ENCODE results near the gene PDE10A. TPM values are rescaled to one million over a fixed set of nuclear protein-coding genes. Genes with fewer than 3 reads are reported as not detected.
"Not testable (repeated sequence)": the region's sequence is repeated elsewhere in the genome, so short reads cannot be mapped to it uniquely, and the experiment has no call there.

PDE10A gene
- total RNA-seq, 1 donor from 2014 or later = 17.3 TPM

DNA sequence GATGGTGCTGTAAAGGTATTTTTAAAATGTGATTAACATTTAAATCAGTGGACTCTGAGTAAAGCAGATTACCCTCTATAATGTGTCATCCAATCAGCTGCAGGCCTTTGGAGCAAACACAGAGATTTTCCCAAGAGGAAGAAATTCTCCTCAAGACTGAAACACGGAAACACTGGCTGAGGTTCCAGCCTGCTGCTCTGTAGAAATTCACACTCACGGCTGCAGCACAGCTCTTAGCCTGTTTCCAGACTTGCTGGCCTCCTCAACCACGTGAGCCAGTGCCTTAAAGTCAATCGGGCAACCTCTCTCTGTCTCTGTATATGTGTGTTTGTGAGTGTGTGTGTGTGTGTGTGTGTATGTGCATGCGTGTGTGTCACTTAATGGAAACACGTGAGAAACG is 41.1 kb downstream of the PDE10A start:
- Histone ChIP-seq H3K4me2 (no peak overlapping the region), H3F3A (ENCODE audit: low read depth) (no peaks in the 10 kb centered on the region), H3K79me2 (ENCODE audit: low read depth) (no peaks in the 10 kb centered on the region), H3K4me1 (no peaks in the 10 kb centered on the region), H3K27ac (no peak overlapping the region), H3K9me3 (ENCODE audit: low read depth) (no peaks in the 10 kb centered on the region), H3K4me3 (no peak overlapping the region), H3K27me3 (no peaks in the 10 kb centered on the region), H2AFZ (replicated peaks) (no peak overlapping the region), H4K20me1 (ENCODE audit: low read depth) (no peaks in the 10 kb centered on the region), H3K9ac (no peak overlapping the region), H3K36me3 (no peaks in the 10 kb centered on the region)
- no peaks in the 10 kb centered on the region for H3K4me1 Mint-ChIP-seq
- DNase-seq (ENCODE audit: low spot score) = no peak
- H3K36me3 Mint-ChIP-seq = peaks cover 22% of the 10 kb centered on the region
- no peak overlapping the region for H3K4me3 Mint-ChIP-seq
- H3K27ac Mint-ChIP-seq = no peak overlapping the region
- TF ChIP-seq EZH2 (IDR thresholded peaks at IDR 0.05) = no peak
- TF ChIP-seq EZH2phosphoT487 (IDR thresholded peaks at IDR 0.05) = no peak
- no peak for TF ChIP-seq CTCF (IDR thresholded peaks at IDR 0.05)
- peaks cover 2% of the 10 kb centered on the region for H3K27me3 Mint-ChIP-seq (ENCODE audit: insufficient read depth, low read depth)
- H3K9me3 Mint-ChIP-seq = peaks cover 25% of the 10 kb centered on the region

DNA sequence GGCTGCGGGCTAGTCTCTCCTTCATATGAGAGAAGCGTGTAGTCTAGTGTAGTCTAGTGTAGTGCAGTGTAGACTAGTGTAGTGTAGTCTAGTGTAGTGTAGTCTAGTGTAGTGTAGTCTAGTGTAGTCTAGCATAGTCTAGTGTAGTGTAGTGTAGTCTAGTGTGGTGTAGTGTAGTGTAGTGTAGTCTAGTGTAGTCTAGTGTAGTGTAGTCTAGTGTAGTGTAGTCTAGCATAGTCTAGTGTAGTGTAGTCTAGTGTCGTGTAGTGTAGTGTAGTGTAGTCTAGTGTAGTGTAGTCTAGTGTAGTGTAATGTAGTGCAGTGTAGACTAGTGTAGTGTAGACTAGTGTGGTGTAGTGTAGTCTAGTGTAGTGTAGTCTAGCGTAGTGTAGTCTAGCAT is 44.1 kb downstream of the PDE10A start:
- not testable (repeated sequence) for H3K9ac ChIP-seq, H3K4me1 Mint-ChIP-seq

DNA sequence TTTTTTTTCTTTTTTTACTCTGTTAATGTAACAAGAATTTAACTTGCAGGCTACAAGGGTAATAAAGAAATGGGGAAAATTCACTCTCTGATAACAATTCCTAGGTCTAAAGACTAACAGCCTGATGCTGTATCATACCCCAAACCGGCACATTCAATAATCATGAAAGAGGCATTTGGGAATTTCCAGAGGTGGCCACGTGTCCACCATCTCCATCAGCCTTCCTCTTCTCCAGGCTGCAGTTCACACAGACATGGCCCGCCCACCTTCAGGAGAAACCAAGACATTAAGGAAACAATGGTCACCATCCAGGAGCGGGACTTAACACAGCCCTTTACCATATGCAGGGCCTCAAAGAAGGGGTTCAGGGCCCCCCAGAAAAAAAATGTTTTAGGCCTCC is 44.8 kb downstream of the PDE10A start:
- Mint-ChIP-seq H3K27ac (no peak overlapping the region), H3K4me3 (no peak overlapping the region), H3K36me3 (peaks cover 4% of the 10 kb centered on the region), H3K9me3 (peaks cover 4% of the 10 kb centered on the region), H3K4me1 (peaks cover 2% of the 10 kb centered on the region), H3K27me3 (ENCODE audit: insufficient read depth, low read depth) (no peaks in the 10 kb centered on the region)
- Histone ChIP-seq H3K9me3 (ENCODE audit: low read depth) (no peaks in the 10 kb centered on the region), H3K27me3 (no peaks in the 10 kb centered on the region), H3K36me3 (no peaks in the 10 kb centered on the region), H3K79me2 (ENCODE audit: low read depth) (no peaks in the 10 kb centered on the region), H3K4me1 (no peaks in the 10 kb centered on the region), H3K4me2 (no peak overlapping the region), H2AFZ (replicated peaks) (no peak overlapping the region), H4K20me1 (ENCODE audit: low read depth) (no peaks in the 10 kb centered on the region), H3K27ac (no peak overlapping the region), H3F3A (ENCODE audit: low read depth) (no peaks in the 10 kb centered on the region), H3K9ac (no peak overlapping the region), H3K4me3 (no peak overlapping the region)
- no peak for TF ChIP-seq EZH2 (IDR thresholded peaks at IDR 0.05)
- TF ChIP-seq CTCF (IDR thresholded peaks at IDR 0.05) = no peak
- TF ChIP-seq EZH2phosphoT487 (IDR thresholded peaks at IDR 0.05) = no peak
- DNase-seq (ENCODE audit: low spot score) = no peak

More for the DNA sequence above, 44.1 kb downstream of the PDE10A start:
- DNase-seq (ENCODE audit: low spot score); H3K4me3 Mint-ChIP-seq; H3F3A ChIP-seq (ENCODE audit: low read depth); H3K79me2 ChIP-seq (ENCODE audit: low read depth); H3K27me3 Mint-ChIP-seq (ENCODE audit: insufficient read depth, low read depth); H3K27me3 ChIP-seq; H3K4me3 ChIP-seq; H3K4me2 ChIP-seq; H2AFZ ChIP-seq (replicated peaks); H3K9me3 Mint-ChIP-seq; H3K27ac ChIP-seq; H3K36me3 ChIP-seq; H3K4me1 ChIP-seq; H3K36me3 Mint-ChIP-seq; H4K20me1 ChIP-seq (ENCODE audit: low read depth); H3K27ac Mint-ChIP-seq; H3K9me3 ChIP-seq (ENCODE audit: low read depth): not testable (repeated sequence)

DNA sequence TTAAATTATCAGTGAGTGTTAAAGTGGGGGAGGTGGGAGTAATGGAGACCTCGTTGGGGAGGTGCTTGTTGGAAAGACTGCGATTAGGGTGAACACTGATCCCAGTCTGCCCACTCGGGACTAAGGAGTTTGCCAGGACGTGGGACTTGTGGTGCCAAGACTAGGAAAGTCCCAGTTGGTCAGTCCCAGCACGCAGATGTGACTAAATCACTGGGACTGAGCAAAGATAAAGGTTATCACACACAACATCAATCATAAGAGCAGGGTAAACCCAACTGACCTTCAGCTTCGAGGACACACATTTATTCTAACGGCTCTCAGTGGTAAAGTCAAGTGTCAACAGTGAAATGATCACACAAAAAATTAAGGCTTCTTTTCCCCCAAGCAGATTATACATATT is 45.5 kb downstream of the PDE10A start:
- no peak overlapping the region for H2AFZ ChIP-seq (replicated peaks)
- H3K79me2 ChIP-seq (ENCODE audit: low read depth) = no peaks in the 10 kb centered on the region
- no peak overlapping the region for H3K4me2 ChIP-seq
- H3K36me3 ChIP-seq = no peaks in the 10 kb centered on the region
- TF ChIP-seq EZH2phosphoT487 (IDR thresholded peaks at IDR 0.05) = no peak
- no peak for TF ChIP-seq EZH2 (IDR thresholded peaks at IDR 0.05)
- TF ChIP-seq CTCF (IDR thresholded peaks at IDR 0.05) = no peak
- H3K9ac ChIP-seq = no peak overlapping the region
- Mint-ChIP-seq H3K27ac (no peak overlapping the region), H3K4me1 (peaks cover 2% of the 10 kb centered on the region), H3K4me3 (no peak overlapping the region), H3K36me3 (peaks cover 6% of the 10 kb centered on the region), H3K27me3 (ENCODE audit: insufficient read depth, low read depth) (no peaks in the 10 kb centered on the region), H3K9me3 (peaks cover 4% of the 10 kb centered on the region)
- no peak overlapping the region for H3K4me3 ChIP-seq
- H3K4me1 ChIP-seq = no peaks in the 10 kb centered on the region
- H3F3A ChIP-seq (ENCODE audit: low read depth) = no peaks in the 10 kb centered on the region
- no peaks in the 10 kb centered on the region for H4K20me1 ChIP-seq (ENCODE audit: low read depth)
- DNase-seq (ENCODE audit: low spot score) = no peak
- no peak overlapping the region for H3K27ac ChIP-seq
- H3K9me3 ChIP-seq (ENCODE audit: low read depth) = no peaks in the 10 kb centered on the region
- H3K27me3 ChIP-seq = no peaks in the 10 kb centered on the region

All from neural progenitor cell (in vitro differentiated cells).